DOHH2 (cell line): ENCODE results near the gene RALBP1.

Experiments used
- CTCF ChIP-seq: fragments of 200-600 bp; sonication (generic); IDR thresholded peaks from one replicate; pipeline ENCODE4 v1.5.1; 2014; ENCODE audit warnings: antibody characterized with exemption, mild to moderate bottlenecking, low read depth, low read length; ENCODE audit not compliant: poor library complexity, severe bottlenecking
- EZH2phosphoT487 ChIP-seq: fragments of 200-600 bp; sonication (generic); IDR thresholded peaks from 2 replicates; pipeline ENCODE4 v1.6.1; 2017; ENCODE audit warnings: borderline replicate concordance, mild to moderate bottlenecking, antibody characterized with exemption, low read length, moderate library complexity, mixed read lengths

DNA sequence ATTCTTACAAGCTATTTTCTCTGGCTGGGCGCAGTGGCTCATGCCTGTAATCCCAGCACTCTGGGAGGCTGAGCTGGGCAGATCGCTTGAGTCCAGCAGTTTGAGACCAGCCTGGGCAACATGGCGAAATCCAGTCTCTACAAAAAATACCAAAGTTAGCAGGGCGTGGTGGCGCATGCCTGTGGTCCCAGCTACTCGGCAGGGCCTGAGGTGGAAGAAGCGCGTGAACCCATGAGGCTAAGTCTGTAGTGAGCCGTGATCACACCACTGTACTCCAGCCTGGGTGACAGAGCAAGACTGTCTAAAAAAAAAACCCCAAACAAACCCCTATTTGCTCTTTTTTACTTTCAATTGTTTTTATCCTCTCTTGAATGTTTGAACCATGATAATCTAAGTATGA lies 102.0 kb downstream of the RALBP1 start:
- TF ChIP-seq CTCF (no peak), EZH2phosphoT487 (no peak)
